GM12801 (cell line): Measurements from ENCODE around the gene KDM4B.

Source experiments
- CTCF ChIP-seq: IDR thresholded peaks from one replicate; pipeline ENCODE4 v1.5.1; 2011; ENCODE audit warnings: control low read depth; ENCODE audit not compliant: insufficient read length; ENCODE audit errors: extremely low read depth

The KDM4B gene

GRCh38 chr19:5113633-5114586, 145.0 kb downstream of the KDM4B start:
- TF ChIP-seq CTCF, result no peak

DNA sequence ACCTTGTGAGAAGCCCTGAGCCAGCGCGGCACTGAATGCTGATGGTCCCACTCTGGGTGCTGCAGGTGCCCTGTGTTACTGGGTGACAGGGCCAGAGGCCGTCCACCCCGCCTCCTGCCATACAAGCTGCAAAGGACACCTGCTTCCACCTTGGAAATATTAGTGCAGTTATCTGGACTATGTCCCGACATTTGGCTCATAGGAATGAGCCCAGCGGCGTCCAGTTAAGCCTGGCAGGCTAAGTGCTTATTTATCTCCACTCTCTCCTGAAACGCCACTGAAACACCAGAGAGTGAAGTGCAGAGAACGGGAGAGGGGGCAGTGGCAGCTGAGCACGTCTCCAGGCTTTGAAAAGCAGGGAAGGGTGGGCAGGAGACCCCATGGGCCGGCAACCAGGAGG, 145.8 kb downstream of the KDM4B start:
- TF ChIP-seq CTCF, result no peak

GRCh38 chr19:5115351-5115750, 146.4 kb downstream of the KDM4B start:
- TF ChIP-seq CTCF, result no peak

DNA sequence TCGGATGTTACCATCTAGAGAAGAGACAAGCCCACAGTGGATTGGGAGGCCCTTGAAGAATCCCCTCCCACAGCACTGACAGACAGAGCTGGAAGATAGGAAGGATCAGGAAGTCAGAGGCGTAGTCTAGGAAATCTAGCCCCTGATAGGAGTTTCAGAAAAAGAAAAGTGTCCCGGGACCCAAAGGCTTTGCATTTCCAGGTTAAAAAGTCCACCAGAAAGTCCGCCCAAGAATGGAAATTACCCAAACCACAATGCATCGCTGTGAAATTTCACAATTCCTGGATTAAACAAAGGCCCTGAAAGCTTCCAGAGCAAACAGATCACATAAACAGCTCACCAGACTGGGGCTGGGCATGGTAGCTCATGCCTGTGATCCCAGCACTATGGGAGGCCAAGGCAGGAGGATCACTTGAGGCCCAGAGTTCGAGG, 146.9 kb downstream of the KDM4B start:
- no peak for TF ChIP-seq CTCF

GRCh38 chr19:5116292-5116691, 147.4 kb downstream of the KDM4B start:
- TF ChIP-seq CTCF, result no peak

- no peak for TF ChIP-seq CTCF
Observed at GRCh38 chr19:5117421-5117820, 148.5 kb downstream of the KDM4B start.

DNA sequence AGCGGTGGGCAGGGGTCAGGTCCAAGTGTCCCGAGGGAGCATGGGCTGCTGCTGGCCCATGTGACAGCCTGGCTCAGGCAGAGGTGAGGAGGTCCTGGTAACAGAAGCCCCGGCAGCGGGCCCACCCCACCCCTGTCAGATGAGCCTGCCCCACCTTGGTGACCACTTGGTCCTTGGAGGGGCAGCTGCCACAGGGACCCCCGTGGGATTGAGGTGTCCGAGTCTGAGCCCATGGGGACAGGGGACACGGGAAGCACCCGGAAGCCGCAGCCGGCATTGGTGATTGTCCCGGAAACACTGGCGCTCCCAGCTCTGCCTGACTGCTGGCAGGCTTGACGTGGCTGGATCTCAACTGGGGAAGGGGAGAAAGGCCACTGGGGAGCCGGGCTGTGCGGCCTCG, 149.1 kb downstream of the KDM4B start:
- no peak for TF ChIP-seq CTCF
